Middle frontal gyrus (tissue), 1 donor: ENCODE results near the gene BAHCC1.
A peak's percentile ranks its signal among the peaks of the same experiment; 100 is the strongest.

ENCODE experiments used
- DNase-seq: peaks from one replicate; pipeline ENCODE4 v3.0.0-alpha.2; 2015; ENCODE audit warnings: low spot score; ENCODE audit errors: extremely low spot score

Gene BAHCC1

DNA sequence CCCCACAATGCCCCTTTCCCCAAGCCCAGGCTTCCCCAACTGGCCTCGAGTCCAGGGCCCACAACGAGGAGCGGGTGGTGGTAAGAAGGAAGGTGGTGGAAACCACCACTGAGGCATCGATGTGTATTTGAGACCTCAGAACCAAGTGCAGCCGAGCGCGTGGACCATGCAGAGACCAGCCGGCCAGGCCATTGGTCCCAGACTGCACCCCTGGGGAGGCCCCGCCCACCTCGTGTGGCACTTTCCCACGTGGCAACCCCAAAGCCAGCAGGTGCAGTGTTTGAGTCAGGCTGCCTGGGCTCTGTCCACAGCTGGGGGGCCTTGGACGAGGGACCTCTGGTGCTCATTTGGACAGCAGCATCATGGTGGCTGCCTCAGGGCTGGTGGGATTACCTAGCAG is 28.1 kb upstream of the BAHCC1 start:
- no peak for DNase-seq

DNA sequence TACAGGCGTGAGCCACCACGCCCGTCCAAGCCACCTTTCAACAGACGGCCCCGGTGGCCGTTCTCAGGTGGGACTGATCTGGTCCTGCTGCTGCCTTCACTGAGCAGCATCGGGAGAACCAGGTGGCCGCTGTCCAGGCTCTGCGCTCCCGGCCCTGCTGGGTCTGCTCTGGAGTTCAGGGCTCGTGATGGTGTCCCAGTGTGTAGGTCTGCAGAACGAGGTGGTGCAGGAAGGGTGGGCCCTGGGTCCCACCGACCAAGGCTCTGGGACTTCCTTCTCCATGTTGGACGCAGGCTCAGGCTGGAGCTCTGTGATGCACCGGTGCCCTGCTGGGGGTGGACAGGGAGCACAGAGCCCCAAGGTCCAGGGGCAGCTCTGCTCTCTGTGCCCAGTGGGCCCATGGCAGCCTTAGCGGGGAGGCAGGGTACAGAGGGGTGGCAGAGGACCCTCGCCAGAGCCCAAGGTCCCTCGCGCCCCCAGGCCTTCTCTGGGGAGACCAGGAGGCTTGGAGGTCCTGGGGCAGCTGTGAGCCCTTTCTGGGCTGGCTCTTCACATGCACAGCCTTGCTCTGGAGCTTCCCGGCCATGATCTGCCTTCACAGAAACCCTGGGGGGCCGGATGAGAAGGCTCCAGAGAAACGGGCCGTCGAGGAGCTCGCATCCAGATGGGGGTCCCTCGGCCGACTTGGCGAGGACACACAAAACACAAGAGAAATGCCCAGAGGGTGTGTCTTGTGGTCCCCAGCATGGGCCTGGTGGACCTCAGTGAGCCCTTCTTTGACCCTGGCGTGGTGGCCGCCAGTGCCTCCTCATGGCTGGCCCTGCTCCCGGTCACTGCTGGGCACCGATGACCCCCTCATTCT is 26.9 kb upstream of the BAHCC1 start:
- no peak for DNase-seq

GRCh38 chr17:81370294-81370693 is 25.0 kb upstream of the BAHCC1 start:
- DNase-seq: no peak

DNA sequence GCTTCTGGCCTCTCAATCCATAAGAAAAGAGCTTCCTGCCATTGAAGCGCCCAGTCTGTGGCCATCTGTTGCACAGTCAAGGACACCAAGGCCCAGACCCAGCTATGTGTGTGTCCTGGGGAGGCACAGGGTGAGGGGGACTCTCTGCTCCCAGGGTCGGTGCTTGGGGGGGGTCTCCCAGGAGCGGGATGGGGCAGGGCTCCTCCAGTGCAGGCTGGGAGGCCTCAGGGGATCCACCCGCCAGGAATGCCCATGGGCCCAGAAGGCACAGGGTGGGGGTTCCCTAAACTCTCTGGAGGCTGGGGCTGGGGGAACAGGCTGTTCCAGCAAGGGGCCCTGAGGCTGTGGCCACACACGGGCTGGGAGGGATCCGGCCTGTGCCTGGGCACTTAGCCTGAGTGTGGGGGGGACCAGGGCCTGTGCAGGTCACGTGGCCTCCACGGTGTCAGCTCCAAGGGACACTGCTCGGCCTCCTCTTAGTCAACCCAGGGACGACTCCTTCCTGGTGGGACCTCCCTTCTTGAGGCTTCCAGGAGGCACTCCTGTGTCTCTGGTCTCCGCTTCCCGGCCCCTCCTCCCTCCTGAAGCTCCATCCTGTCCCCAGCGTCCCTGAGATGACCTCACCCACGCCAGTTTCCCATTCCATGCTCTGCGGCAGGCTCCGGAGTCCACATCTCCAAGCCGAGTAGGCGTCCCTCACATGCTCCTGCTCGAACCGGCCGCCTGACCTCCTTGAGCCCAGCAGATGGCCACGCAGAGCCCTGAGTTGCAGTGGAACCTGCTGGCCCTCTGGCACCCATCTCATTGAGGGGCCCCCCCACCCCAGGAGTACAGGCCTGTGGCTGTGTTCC is 23.1 kb upstream of the BAHCC1 start:
- no peak for DNase-seq

- DNase-seq: no peak
Observed at GRCh38 chr17:81373536-81374160, 21.6 kb upstream of the BAHCC1 start.

- no peak for DNase-seq
Observed at GRCh38 chr17:81374890-81375289, 20.4 kb upstream of the BAHCC1 start.

DNA sequence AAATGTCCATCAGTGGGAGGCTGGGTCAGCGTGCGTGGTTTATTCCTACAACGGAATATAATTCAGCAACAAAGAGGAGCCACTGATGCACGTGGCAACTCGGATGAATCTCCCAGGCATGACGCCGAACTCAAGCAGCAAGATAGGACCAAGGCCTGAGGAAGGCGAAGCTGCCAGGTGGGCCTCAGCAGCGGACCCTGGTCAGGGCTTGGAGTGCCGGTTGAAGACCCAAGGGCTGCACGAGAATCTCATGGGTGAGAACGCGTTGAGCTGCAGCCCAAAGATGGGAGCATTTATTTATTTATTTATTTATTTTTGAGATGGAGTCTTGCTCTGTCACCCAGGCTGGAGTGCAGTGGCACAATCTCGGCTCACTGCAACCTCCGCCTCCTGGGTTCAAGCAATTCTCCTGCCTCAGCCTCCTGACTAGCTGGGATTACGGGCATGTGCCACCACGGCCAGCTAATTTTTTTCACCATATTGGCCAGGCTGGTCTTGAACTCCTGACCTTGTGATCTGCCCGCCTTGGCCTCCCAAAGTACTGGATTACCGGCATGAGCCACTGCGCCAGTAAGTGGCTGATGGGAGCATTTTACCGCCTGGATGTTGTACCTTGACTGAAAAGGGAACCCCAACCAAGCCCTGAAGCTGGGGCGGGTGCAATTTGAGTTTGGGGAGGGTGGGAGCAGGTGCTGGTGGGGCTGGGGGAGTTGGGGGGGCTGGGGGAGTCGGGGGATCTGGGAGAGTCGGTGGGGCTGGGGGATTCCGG is 18.1 kb upstream of the BAHCC1 start:
- DNase-seq: no peak

DNA sequence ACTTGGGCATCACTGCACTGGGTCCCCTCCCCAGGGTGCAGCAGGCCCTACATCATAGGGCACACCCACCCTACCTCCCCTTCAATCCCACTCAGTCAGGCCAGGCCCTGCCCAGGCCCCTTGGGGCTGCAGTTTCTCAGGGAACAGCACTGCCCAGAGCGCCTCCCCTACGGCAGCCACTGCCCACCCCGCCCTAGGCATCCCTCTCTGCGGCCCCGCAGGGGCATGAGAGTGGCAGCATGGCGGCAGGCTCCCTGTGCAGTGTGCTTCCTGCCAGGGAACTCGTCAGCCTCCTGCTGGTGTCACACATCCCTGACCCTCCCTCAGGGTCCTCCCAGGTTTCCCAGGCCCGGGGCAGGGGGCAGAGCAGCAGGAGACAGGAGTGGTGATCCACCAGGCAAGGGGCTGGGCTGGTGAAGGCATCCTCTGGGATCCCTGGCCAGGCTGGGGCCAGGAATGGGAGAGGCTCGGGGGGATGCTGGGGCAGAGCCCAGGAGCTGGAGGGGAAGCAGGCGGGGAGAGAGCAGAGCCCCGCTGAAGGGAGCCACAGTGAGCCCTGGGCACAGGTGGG is 16.2 kb upstream of the BAHCC1 start:
- DNase-seq: no peak

DNA sequence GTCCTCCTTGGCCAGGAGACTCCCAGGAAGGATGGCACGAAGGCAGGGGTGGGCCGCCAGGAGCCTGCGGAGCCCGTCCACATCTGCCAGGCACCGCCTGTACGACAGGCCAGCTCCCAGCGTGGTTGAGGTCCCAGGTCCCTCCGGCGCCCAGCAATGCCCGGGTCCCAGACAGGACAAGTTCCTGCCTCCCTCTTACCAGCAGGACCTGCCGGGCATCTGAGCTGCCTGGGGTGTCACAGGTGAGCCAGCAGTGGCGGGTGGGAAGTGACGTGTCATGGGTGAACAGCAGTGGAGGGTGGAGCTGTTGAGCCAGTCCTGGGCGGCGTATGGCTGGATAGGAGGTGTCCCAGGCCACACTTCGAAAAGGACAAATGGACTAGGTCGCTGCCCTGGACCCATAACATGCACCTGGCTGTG is 15.7 kb upstream of the BAHCC1 start:
- DNase-seq: no peak

GRCh38 chr17:81380131-81380530 is 15.1 kb upstream of the BAHCC1 start:
- no peak for DNase-seq

DNA sequence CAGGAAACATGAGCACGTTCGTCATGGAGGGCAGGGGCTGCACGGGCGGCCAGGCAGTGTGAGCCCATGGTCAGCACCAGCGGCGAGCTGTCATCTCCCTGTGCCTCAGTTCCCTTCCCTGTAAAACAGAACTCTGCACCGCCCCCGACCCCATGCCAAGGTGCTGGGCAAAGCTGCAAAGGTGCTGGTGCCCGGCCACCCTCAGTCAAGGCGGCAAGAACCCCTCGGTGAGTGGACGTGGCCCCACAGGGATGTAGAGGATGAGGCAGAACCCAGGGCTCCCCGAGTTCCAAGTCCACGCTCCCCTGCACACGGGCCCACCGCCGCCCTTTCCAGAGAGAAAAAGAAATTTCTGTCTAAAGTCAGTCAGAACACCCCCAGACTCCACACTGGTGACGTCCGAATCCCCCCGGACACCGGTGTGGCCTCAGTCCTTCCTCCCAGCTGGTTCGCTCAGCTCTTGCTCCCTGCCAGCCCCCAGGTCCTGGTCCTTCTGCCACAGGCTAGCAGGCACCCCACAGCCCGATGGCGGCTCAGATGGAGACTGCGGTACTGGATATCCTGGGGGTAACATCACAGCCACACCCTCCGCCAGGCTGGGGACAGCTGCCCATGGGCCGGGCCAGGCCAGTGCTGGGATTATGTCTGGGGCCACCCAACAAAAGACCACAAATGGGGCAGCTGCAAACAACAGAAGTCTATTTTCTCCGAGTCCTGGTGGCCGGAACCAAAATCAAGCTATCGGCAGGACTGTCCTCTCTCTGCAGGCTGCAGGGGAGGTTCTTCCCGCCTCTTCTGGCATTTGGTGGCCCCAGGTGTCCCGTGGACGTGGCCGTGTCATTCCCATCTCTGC is 14.4 kb upstream of the BAHCC1 start:
- DNase-seq: no peak

DNA sequence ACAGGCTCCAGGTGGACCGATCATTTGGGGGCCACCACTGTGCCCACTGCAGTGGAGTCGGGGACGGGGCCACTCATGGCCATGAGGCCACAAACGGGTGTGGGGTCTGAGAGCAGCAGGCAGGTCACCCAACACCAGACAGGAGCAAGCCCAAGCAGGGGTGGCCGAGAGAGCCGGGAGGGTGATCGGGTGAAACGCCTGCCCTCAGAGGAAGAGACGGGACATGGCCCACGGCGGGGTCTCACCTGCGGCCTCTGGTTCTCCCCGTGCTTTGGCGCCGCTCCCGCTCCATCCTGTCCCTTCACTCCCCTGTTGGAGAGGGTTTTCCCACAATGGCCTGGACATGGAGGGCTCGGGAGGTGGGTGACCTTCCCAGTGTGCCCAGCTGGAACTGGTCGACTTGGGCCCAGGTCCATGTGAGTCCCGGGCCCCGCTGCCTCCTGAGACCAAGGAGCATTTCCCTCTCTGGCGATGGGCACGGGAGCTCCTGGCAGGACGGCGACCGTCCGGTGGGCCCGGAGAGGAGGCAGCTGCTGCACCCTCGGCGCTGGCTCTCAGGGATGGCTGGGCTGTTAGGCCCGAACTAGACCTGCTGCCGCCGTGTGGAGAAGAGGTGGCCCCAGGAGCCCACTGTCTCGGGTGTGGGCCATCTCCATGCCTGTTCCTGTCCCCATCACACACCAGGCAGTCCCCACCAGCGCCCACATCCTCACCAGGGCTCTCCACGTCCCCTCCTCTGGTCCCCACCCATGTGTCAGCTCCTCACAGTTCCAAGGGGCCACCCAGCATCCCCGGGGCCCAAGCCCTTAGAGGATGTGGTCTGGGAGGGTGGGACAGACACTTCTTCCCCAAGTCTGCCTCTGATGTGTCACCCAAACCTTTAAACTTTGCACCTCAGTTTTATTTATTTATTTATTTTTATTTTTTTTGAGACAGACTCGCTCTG is 13.4 kb upstream of the BAHCC1 start:
- DNase-seq: no peak

DNA sequence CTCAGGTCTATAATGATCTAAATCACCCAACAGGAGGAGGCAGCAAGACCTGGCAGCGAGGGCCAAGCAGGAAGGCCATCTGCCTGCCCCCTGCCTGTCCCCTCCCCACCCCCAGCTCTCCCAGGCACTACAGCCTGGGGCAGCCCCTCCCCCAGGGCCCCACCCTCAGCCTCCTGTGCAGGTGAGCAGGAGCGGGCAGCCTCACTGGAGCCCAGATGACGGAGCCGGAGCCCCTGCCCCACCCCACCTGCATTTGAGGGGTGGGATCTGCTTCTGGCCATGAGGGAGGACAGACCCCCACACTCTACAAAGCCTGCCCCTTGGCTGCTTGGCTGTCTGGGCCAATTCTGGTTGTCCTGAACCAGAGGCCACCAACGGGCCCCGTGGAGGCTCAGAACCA is 12.4 kb upstream of the BAHCC1 start:
- DNase-seq: no peak

DNA sequence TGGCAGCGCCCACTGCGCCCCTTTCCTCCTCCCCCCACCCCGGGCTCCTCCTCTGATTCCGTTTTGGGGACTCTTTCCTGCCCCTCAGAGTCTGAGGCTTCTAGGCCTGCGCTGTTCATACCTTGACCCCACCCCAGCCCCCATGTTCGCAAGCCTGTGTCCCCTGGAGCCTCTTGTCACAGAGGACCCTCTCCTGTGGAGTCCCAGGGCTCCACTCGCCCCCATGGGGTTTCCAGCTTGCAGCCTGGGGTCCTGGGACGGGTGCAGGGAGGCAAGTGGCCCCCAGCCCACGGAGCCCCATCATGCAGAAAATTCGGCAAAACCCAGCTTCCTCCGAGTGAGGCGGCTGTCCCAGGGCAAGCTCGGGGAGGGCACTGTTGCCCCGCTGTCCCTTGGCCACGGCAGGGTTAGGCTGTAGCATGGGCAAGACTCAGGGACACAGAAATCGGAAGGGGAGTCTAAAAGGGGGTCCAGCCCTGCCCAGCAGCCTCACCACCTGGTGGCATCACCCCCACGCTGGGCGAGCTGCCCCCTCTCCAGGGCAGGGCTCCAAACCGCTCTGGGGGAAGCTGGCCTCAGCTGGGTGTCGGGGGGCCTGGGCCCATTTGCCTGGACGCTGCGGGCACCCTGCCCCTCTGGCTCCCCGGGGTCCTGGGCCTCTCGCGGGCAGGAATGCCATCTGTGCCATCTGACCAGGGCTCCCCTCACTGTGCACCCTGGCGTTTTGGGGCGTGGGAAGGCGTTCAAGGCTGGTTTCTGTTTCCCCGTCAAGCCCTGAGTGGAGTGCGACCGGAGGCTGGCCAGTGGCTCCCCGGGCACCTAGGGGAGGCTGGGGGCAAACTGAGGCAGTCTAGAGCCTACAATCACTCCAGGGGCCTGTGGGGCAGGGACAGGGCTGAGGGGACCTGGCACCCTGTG is 11.5 kb upstream of the BAHCC1 start:
- no peak for DNase-seq

GRCh38 chr17:81384929-81385319 is 10.3 kb upstream of the BAHCC1 start:
- DNase-seq: no peak

- peak; percentile 88 for DNase-seq
Observed at GRCh38 chr17:81385320-81386111, 9.7 kb upstream of the BAHCC1 start.

DNA sequence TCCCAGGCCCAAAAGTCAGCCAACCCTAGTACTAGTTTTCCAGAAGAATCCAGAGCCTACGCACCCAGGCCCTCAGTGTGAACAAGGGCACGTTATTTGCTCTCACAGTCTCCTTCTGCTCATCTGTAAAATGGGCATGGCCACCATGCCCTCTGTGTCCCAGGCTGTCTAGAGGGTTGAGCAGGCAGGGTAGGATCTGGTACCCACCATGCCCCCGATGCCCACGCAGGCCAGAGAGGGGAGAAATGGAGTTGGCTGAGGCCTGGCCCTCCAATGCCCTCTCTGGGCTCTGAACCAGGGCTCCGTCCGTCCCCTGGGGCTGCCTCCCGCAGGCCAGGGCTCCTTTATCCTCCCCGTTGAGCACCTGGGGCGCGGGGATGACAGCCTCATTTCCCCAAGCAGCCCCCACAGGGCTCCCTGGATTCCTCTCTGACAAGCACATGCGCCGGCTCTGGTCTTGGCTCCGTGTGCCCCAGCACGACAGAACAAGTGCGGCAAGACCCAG is 9.1 kb upstream of the BAHCC1 start:
- DNase-seq: no peak
